GM12874 (cell line): ENCODE measurements around the gene MRPL37.

Source experiments
- TF ChIP-seq, protein P1 (sequence below): IDR thresholded peaks from 2 replicates; pipeline ENCODE4 v1.5.1; 2011; ENCODE audit warnings: low read depth, mild to moderate bottlenecking, control low read depth, low read length, moderate library complexity; ENCODE audit not compliant: insufficient read depth

Gene MRPL37

GRCh38 chr1:54167422-54168139 is 32.4 kb upstream of the MRPL37 start:
- TF ChIP-seq, protein P1, sequence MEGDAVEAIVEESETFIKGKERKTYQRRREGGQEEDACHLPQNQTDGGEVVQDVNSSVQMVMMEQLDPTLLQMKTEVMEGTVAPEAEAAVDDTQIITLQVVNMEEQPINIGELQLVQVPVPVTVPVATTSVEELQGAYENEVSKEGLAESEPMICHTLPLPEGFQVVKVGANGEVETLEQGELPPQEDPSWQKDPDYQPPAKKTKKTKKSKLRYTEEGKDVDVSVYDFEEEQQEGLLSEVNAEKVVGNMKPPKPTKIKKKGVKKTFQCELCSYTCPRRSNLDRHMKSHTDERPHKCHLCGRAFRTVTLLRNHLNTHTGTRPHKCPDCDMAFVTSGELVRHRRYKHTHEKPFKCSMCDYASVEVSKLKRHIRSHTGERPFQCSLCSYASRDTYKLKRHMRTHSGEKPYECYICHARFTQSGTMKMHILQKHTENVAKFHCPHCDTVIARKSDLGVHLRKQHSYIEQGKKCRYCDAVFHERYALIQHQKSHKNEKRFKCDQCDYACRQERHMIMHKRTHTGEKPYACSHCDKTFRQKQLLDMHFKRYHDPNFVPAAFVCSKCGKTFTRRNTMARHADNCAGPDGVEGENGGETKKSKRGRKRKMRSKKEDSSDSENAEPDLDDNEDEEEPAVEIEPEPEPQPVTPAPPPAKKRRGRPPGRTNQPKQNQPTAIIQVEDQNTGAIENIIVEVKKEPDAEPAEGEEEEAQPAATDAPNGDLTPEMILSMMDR = no peak

GRCh38 chr1:54168206-54168965 is 31.6 kb upstream of the MRPL37 start:
- TF ChIP-seq, protein P1 = no peak

- TF ChIP-seq, protein P1 = no peak
These were observed 30.9 kb upstream of the MRPL37 start for GRCh38 chr1:54169068-54169467.

DNA sequence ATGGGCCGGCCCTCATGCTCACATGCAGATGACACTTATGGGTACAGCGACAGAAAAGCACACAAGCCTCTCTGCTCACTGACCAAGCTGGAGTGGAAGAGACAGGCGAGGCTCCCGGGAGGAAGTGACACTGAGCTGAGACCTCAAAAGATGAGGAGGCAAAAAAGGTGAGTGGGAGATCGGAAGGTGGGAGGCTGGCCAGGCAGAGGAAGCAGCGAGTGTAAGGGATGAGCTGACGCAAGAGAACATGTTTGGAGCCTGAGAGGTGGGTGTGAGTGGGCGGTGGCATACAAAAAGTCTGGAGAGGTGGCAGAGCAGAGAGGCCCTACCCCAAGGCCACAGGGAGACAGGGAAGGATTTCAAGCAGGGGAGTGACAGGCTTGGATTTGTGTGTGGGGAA is 29.0 kb upstream of the MRPL37 start:
- TF ChIP-seq, protein P1 = no peak

- TF ChIP-seq, protein P1 = no peak
These were observed 28.4 kb upstream of the MRPL37 start for GRCh38 chr1:54171606-54172005.

GRCh38 chr1:54172614-54173599 is 27.1 kb upstream of the MRPL37 start:
- TF ChIP-seq, protein P1 = no peak

GRCh38 chr1:54173681-54174080 is 26.3 kb upstream of the MRPL37 start:
- TF ChIP-seq, protein P1 = no peak
